B cell (primary cell): ENCODE results near the gene SRR. TPM values are rescaled to one million over a fixed set of nuclear protein-coding genes. Genes with fewer than 3 reads are reported as not detected.

ENCODE experiments used
- ATAC-seq: fragments of 200-7000 bp; cut with Tn5 transposase; one replicate; pipeline ENCODE4 v1.10.0; 2021; ENCODE audit warnings: low read depth, mild to moderate bottlenecking, moderate number of reproducible peaks, moderate library complexity
- CTCF ChIA-PET: fragments of 350-600 bp; sonication (Branson Sonifier 250); formaldehyde crosslinking; loops from one replicate; lab custom pipeline; 2021; ENCODE audit warnings: antibody characterized with exemption, inconsistent platforms; lab: Charles Lee
- POLR2A ChIA-PET: fragments of 350-600 bp; sonication (Branson Sonifier 250); formaldehyde crosslinking; loops from one replicate; lab custom pipeline; 2021; ENCODE audit warnings: antibody characterized with exemption; lab: Charles Lee
- DNase-seq: peaks from one replicate; pipeline ENCODE4 v3.0.0; 2013
- H2AFZ ChIP-seq: 2 replicates; pipeline ENCODE4 v1.6.1; 2012; ENCODE audit warnings: mild to moderate bottlenecking, low read depth, low read length; ENCODE audit not compliant: insufficient read depth, poor library complexity, severe bottlenecking
- H3K27ac ChIP-seq, 2 donors: 1 replicate in 1 of 2; 2 replicates in 1 of 2; pipeline ENCODE4 v1.5.1; 2012 to 2013; ENCODE audit warnings: low read length in 2 of 2, mild to moderate bottlenecking in 2 of 2, moderate library complexity in 1 of 2
- H3K27me3 ChIP-seq, 4 experiments: fragments of 200-600 bp in 1 of 4; sonication (generic) in 1 of 4; replicated peaks in 1 of 4; 1 replicate in 2 of 4; 2 replicates in 2 of 4; pipeline versions ENCODE4 v1.6.1 to v1.7.0; 2013 to 2016; ENCODE audit warnings: low read length in 3 of 4, mild to moderate bottlenecking in 2 of 4, mixed read lengths in 1 of 4, moderate library complexity in 1 of 4; ENCODE audit not compliant: insufficient read depth in 4 of 4, control insufficient read depth in 3 of 4; ENCODE audit errors: control extremely low read depth in 1 of 4
- H3K36me3 ChIP-seq, 2 experiments: replicated peaks in 1 of 2; 1 replicate in 1 of 2; 2 replicates in 1 of 2; pipeline versions ENCODE4 v1.6.1 to v1.7.1; 2013; ENCODE audit warnings: low read length in 1 of 2; ENCODE audit not compliant: insufficient read depth in 2 of 2, control insufficient read depth in 1 of 2; ENCODE audit errors: control extremely low read depth in 1 of 2, extremely low read depth in 1 of 2
- H3K4me1 ChIP-seq, 2 donors: fragments of 200-600 bp in 1 of 2; sonication (generic) in 1 of 2; 1 replicate in 1 of 2; 2 replicates in 1 of 2; pipeline versions ENCODE4 v1.5.1 to v1.6.1; 2013 to 2017; ENCODE audit warnings: low read length in 2 of 2; ENCODE audit not compliant: control insufficient read depth in 2 of 2, insufficient read depth in 2 of 2
- H3K4me2 ChIP-seq: replicated peaks from 2 replicates; pipeline ENCODE3; 2012; ENCODE audit warnings: mild to moderate bottlenecking, low read depth, low read length; ENCODE audit not compliant: poor library complexity, severe bottlenecking
- H3K4me3 ChIP-seq, 5 experiments: fragments of 200-600 bp in 1 of 5; sonication (generic) in 1 of 5; 1 replicate in 3 of 5; 2 replicates in 2 of 5; pipeline versions ENCODE4 v1.5.1 to v1.7.0; 2011 to 2016; ENCODE audit warnings: low read length in 4 of 5, mild to moderate bottlenecking in 4 of 5, low read depth in 2 of 5, control low read depth in 1 of 5, moderate library complexity in 1 of 5; ENCODE audit not compliant: insufficient read depth in 1 of 5; ENCODE audit errors: control extremely low read depth in 1 of 5, extremely low read depth in 1 of 5
- H3K79me2 ChIP-seq: fragments of 200-600 bp; sonication (generic); one replicate; pipeline ENCODE4 v1.6.0; 2016; ENCODE audit warnings: low read length; ENCODE audit not compliant: control insufficient read depth, insufficient read depth
- H3K9ac ChIP-seq: fragments of 200-600 bp; sonication (generic); 2 replicates; pipeline ENCODE4 v1.6.1; 2017; ENCODE audit warnings: mild to moderate bottlenecking, low read length, moderate library complexity
- H3K9me3 ChIP-seq, 3 donors: one replicate each; pipeline versions ENCODE4 v1.6.1 to v1.7.1; 2013; ENCODE audit warnings: low read length in 2 of 3; ENCODE audit not compliant: control insufficient read depth in 2 of 3, insufficient read depth in 1 of 3; ENCODE audit errors: control extremely low read depth in 1 of 3
- H4K20me1 ChIP-seq: 2 replicates; pipeline ENCODE4 v1.6.0; 2012; ENCODE audit warnings: mild to moderate bottlenecking, low read length; ENCODE audit not compliant: insufficient read depth, control insufficient read depth, poor library complexity, severe bottlenecking
- H3K27ac Mint-ChIP-seq: one replicate; pipeline ENCODE4 v1.8.0; 2021; ENCODE audit warnings: mixed read lengths
- H3K27me3 Mint-ChIP-seq: one replicate; pipeline ENCODE4 v1.8.0; 2021; ENCODE audit warnings: mixed read lengths
- H3K4me1 Mint-ChIP-seq: one replicate; pipeline ENCODE4 v1.8.0; 2021; ENCODE audit warnings: mixed read lengths
- H3K4me3 Mint-ChIP-seq: one replicate; pipeline ENCODE4 v1.8.0; 2021; ENCODE audit warnings: mixed read lengths
- H3K9me3 Mint-ChIP-seq: one replicate; pipeline ENCODE4 v1.8.0; 2022; ENCODE audit warnings: mixed read lengths; ENCODE audit not compliant: insufficient read depth
- EZH2 ChIP-seq: IDR thresholded peaks from 2 replicates; pipeline ENCODE4 v1.6.1; 2012; ENCODE audit warnings: borderline replicate concordance, low read depth, mild to moderate bottlenecking, moderate library complexity, low read length; ENCODE audit not compliant: insufficient read depth, poor library complexity, severe bottlenecking
- WGBS: methylation state at CpG from one replicate; pipeline ENCODE4 v1.1.5; 2013; ENCODE audit warnings: missing lambda C conversion rate; ENCODE audit not compliant: insufficient coverage; 5-methylcytosine and 5-hydroxymethylcytosine counted together
- intact Hi-C: fragments of 100-400 bp; cut with micrococcal nuclease; formaldehyde crosslinking; loops from one replicate; pipeline ENCODE4 v1.10.0; 2022
- polyA plus RNA-seq: library from polyadenylated mRNA; depleted of rRNA; stranded (reverse); fragments of >200 nt; gene quantifications from 2 replicates; pipeline ENCODE4 v1.2.3, GENCODE V29; 2012
- total RNA-seq, 2 donors: library from RNA; stranded (reverse); fragments of 120-200 nt in 1 of 2; gene quantifications; 1 replicate in 1 of 2; 2 replicates in 1 of 2; pipeline versions ENCODE4 v1.2.3 to v1.2.4, GENCODE V29; 2013 to 2022
- TF ChIP-seq, protein P1 (sequence below): fragments of 200-600 bp; IDR thresholded peaks from one replicate; pipeline ENCODE4 v1.8.0; 2022; ENCODE audit warnings: antibody characterized with exemption, mild to moderate bottlenecking

The SRR gene
- total and polyA plus RNA-seq, 2 donors (not counting 1 experiment from before 2014, with no cell fraction given): 2.6 to 5.1 TPM

- ATAC-seq: no peak
- POLR2A ChIA-PET: no interaction called here
- Histone ChIP-seq H3K4me1 (peaks cover 0 to 2% of the 10 kb centered on the region in 2 donors), H3K27me3 (no peaks in the 10 kb centered on the region), H3K4me2 (no peak overlapping the region), H3K36me3 (peaks cover 2 to 64% of the 10 kb centered on the region in 2 experiments), H4K20me1 (no peaks in the 10 kb centered on the region), H2AFZ (no peak overlapping the region), H3K27ac (no peak overlapping the region), H3K79me2 (no peaks in the 10 kb centered on the region), H3K9me3 (no peaks in the 10 kb centered on the region), H3K4me3 (no peak overlapping the region), H3K9ac (no peak overlapping the region)
- no peak for DNase-seq
- H3K27me3 Mint-ChIP-seq: no peaks in the 10 kb centered on the region
- CTCF ChIA-PET: no interaction called here
- TF ChIP-seq EZH2: no peak
- TF ChIP-seq, protein P1, sequence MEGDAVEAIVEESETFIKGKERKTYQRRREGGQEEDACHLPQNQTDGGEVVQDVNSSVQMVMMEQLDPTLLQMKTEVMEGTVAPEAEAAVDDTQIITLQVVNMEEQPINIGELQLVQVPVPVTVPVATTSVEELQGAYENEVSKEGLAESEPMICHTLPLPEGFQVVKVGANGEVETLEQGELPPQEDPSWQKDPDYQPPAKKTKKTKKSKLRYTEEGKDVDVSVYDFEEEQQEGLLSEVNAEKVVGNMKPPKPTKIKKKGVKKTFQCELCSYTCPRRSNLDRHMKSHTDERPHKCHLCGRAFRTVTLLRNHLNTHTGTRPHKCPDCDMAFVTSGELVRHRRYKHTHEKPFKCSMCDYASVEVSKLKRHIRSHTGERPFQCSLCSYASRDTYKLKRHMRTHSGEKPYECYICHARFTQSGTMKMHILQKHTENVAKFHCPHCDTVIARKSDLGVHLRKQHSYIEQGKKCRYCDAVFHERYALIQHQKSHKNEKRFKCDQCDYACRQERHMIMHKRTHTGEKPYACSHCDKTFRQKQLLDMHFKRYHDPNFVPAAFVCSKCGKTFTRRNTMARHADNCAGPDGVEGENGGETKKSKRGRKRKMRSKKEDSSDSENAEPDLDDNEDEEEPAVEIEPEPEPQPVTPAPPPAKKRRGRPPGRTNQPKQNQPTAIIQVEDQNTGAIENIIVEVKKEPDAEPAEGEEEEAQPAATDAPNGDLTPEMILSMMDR: no peak
- no peak overlapping the region for H3K27ac Mint-ChIP-seq
- H3K9me3 Mint-ChIP-seq: no peaks in the 10 kb centered on the region
- no peak overlapping the region for H3K4me3 Mint-ChIP-seq
- 100% methylated on average over 1 of the region's 5 CpGs for WGBS
- intact Hi-C loops: loop anchor here (10.0 kb wide), 1 partner anchor 405 kb away; no protein-coding TSS in a partner anchor
- H3K4me1 Mint-ChIP-seq: peaks cover 5% of the 10 kb centered on the region
Observed at GRCh38 chr17:2289878-2290478, 13.8 kb upstream of the SRR start.

GRCh38 chr17:2292100-2292499, 11.7 kb upstream of the SRR start:
- TF ChIP-seq EZH2: no peak
- TF ChIP-seq, protein P1: no peak
- ChIA-PET CTCF (interaction anchor here (1.0 to 1.2 kb wide), 2 partner anchors 9 to 11 kb away, joined by 3 to 5 read pairs; partner anchors contain the start of genes SMG6 and SRR), POLR2A (no interaction called here)
- H3K79me2 ChIP-seq: peaks cover 15% of the 10 kb centered on the region
- no peak overlapping the region for H3K4me3 Mint-ChIP-seq
- no peak for DNase-seq
- no peaks in the 10 kb centered on the region for H3K27me3 ChIP-seq
- H3K9me3 Mint-ChIP-seq: no peaks in the 10 kb centered on the region
- no peak overlapping the region for H3K4me2 ChIP-seq
- no peak overlapping the region for H3K4me3 ChIP-seq
- H3K9me3 ChIP-seq: no peaks in the 10 kb centered on the region
- no peak for ATAC-seq
- no peak overlapping the region for H3K27ac ChIP-seq
- H3K27ac Mint-ChIP-seq: no peak overlapping the region
- H4K20me1 ChIP-seq: no peaks in the 10 kb centered on the region
- no peaks in the 10 kb centered on the region for H3K27me3 Mint-ChIP-seq
- H3K9ac ChIP-seq: no peak overlapping the region
- no peak overlapping the region for H2AFZ ChIP-seq
- peaks cover 2 to 79% of the 10 kb centered on the region in 2 experiments for H3K36me3 ChIP-seq
- WGBS: 95% methylated on average over 1 of the region's 2 CpGs
- peaks cover 5% of the 10 kb centered on the region for H3K4me1 Mint-ChIP-seq
- intact Hi-C loops: no loop called here
- H3K4me1 ChIP-seq: peaks cover 0 to 2% of the 10 kb centered on the region in 2 donors
